GOT3 (cell line): ENCODE data around the gene CLGN.
A peak's percentile ranks its signal among the peaks of the same experiment; 100 is the strongest.

Experiments
- DNase-seq: peaks from one replicate; lab custom pipeline; 2025; ENCODE audit warnings: mixed read lengths; lab: John Stamatoyannopoulos, UW

CLGN gene

DNA sequence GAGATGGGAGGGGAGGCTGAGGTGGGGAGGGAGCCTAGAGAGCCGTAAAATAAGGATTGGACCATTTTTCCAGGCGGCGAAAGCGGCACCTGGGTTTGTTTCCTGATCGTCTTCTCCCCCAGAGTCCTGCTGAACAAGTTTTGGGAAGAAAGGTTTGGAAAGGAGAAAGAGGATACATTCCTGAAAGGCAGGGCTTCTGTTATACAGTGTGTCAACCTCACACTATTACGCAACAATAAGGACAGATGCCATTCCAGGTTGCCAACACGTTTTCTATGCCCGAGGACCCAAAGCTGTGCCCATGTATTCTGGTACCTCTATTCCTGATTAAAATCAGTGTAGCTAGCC, 53.3 kb downstream of the CLGN start:
- no peak for DNase-seq

GRCh38 chr4:140373328-140374129, 53.9 kb downstream of the CLGN start, which contains the start of gene SCOC:
Gene SCOC (plus strand): TSS chr4:140373646. CDS start chr4:140379171, 5,525 bp downstream.
- DNase-seq = peak; percentile 76

GRCh38 chr4:140372751-140373327, 54.6 kb downstream of the CLGN start:
- no peak for DNase-seq

- no peak for DNase-seq
Measured at GRCh38 chr4:140368686-140369085, 58.8 kb downstream of the CLGN start.

DNA sequence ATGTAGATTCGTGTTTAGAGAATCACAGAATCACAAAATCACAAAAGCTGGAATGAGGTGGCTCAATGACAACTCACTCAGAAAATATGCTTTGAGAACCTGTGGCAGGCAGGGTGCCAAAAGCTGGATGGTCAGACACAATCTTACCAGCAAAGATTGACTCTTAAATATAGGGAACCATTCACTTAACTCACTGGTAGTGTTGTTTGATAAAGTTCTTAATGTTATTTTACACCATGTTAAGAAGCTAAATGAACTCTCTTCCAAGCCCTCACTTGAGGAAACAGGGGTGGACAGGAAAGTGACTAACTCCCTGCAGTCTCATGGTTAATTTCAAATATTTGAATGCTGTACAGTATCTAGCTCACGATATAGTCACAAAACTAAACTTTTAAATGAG, 59.7 kb downstream of the CLGN start:
- DNase-seq = no peak

GRCh38 chr4:140363558-140363957, 63.9 kb downstream of the CLGN start:
- DNase-seq = no peak

DNA sequence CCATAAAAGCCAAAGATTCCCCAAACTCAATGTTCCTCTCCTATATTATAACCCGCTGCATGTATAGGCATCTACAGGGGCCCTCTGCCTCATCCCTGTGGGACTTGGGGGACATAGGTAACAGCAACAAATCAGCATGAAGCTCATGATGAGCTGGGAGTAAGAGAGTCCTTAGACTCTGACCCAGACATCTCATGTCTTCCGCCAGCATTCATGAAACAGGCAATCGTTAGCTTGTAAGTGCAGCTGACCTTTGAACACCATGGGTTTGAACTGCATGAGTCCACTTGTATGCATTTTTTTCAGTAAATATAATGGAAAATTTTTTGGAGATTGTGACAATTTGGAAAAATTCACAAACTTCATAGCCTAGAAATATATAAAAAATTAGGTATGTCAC, 64.4 kb downstream of the CLGN start:
- DNase-seq = no peak

- DNase-seq = no peak
Measured at GRCh38 chr4:140361099-140361498, 66.3 kb downstream of the CLGN start.

GRCh38 chr4:140359562-140360427, 67.7 kb downstream of the CLGN start:
- no peak for DNase-seq

DNA sequence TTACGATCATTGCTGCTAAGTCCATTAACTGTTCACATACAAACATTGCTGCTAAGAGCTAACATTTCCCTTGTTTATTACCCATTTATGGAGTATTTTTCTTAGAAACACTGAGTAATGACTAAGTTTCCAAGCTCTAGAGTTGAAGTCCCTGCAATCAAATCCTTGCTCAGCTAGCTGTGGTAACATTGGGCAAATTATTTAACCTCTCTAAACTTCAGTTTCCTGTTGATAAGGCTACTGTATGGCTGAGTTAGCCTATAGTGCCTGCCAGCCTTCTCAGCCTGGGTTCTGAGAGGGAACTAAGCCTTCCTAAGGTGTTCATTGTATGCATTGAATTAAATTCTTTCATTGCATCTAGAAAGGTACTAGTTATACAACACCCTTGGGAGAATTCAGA, 69.2 kb downstream of the CLGN start:
- no peak for DNase-seq

DNA sequence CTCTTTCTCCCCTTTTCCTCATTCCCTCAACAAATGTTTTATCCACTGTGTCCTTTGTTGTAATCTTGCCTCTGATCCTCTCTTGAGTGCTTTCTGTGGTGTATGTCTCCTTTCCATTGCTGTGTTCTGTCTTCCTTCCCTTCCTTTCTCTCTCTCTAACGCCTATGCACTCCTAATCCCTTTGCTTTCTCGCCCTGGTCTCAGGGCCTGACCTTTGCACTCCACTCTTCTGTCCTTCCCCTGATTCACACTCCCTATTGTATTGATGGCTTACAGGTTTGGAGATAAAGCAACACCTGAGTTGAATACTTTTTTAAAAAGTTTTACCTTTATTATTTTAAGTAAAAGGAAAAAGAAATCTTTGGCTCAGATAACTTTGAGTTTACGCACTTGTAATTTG, 69.6 kb downstream of the CLGN start:
- DNase-seq = no peak

- no peak for DNase-seq
Measured at GRCh38 chr4:140355288-140355687, 72.2 kb downstream of the CLGN start.

DNA sequence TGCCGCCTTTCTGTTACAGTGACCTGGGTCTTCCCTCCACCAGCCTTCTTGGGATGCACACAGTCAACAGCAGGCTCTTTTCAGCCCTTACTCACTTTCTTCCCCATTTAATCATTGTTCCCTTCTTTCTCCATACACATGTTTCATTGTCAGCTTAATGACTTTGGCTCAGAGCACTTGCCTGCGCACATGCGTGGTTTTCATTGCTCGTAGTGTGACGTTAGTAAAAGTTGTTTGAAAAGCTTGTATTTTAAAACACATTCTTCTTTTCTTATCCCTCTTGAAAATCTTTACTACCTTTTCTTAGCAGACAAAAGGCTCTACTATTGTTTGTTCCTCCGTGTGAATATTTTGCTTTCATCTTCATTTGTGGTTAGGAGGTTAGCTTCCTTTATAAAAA, 73.7 kb downstream of the CLGN start:
- no peak for DNase-seq

GRCh38 chr4:140351093-140352075, 76.1 kb downstream of the CLGN start:
- DNase-seq = no peak

- no peak for DNase-seq
Measured at GRCh38 chr4:140349816-140350215, 77.6 kb downstream of the CLGN start.

GRCh38 chr4:140346136-140346535, 81.3 kb downstream of the CLGN start:
- DNase-seq = no peak

GRCh38 chr4:140344621-140345020, 82.8 kb downstream of the CLGN start:
- no peak for DNase-seq

GRCh38 chr4:140344101-140344500, 83.3 kb downstream of the CLGN start:
- DNase-seq = no peak

GRCh38 chr4:140343303-140343702, 84.1 kb downstream of the CLGN start:
- DNase-seq = no peak

- no peak for DNase-seq
Measured at GRCh38 chr4:140342620-140343019, 84.8 kb downstream of the CLGN start.
